Stimulated activated CD4-positive, alpha-beta T cell treated with anti-CD3 and anti-CD28 coated beads, Interleukin-15, amount 100 ng/mL, for 48 hours (primary cell): Measurements from ENCODE around the gene MBLAC1.
"Not testable (repeated sequence)": the region's sequence is repeated elsewhere in the genome, so short reads cannot be mapped to it uniquely, and the experiment has no call there.

Experiments used
- DNase-seq, 2 donors: peaks; one replicate each; pipeline ENCODE4 v3.0.0-alpha.2; 2020; ENCODE audit warnings: low read depth in 2 of 2

MBLAC1 gene

DNA sequence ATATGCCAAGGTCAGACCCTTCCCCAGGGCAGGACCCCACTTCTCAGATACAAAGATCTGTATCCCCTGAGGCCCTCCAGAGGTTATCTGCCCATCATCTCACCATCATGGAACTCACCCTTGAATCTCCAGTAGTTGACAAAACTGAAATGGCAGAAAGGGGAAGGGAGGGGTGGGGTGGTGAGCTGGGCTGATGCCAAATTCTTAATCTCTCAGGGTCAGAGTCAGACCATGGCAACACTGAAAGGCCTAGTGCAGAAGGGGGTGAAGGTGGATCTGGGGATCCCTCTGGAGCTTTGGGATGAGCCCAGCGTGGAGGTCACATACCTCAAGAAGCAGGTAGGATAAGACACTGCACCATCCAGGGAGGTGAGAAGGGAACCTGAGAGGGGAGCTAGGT lies 4.2 kb upstream of the MBLAC1 start:
- no peak for DNase-seq

DNA sequence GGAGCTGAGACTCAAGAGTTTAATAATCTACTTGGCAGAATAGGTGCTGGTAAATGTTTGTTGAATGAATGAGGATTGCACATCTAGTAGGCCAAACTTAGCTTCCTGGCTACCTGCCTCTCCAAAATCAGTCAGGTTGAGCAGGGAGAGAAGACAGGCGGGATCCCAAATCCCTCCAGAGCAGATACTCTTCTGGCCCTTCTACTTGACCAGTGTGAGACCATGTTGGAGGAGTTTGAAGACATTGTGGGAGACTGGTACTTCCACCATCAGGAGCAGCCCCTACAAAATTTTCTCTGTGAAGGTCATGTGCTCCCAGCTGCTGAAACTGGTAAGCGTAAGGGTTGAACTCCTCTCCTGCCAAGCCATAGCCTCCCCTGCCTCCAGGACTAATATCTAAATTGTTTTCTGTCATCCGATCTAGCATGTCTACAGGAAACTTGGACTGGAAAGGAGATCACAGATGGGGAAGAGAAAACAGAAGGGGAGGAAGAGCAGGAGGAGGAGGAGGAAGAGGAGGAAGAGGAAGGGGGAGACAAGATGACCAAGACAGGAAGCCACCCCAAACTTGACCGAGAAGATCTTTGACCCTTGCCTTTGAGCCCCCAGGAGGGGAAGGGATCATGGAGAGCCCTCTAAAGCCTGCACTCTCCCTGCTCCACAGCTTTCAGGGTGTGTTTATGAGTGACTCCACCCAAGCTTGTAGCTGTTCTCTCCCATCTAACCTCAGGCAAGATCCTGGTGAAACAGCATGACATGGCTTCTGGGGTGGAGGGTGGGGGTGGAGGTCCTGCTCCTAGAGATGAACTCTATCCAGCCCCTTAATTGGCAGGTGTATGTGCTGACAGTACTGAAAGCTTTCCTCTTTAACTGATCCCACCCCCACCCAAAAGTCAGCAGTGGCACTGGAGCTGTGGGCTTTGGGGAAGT lies 2.2 kb upstream of the MBLAC1 start:
- no peak for DNase-seq

DNA sequence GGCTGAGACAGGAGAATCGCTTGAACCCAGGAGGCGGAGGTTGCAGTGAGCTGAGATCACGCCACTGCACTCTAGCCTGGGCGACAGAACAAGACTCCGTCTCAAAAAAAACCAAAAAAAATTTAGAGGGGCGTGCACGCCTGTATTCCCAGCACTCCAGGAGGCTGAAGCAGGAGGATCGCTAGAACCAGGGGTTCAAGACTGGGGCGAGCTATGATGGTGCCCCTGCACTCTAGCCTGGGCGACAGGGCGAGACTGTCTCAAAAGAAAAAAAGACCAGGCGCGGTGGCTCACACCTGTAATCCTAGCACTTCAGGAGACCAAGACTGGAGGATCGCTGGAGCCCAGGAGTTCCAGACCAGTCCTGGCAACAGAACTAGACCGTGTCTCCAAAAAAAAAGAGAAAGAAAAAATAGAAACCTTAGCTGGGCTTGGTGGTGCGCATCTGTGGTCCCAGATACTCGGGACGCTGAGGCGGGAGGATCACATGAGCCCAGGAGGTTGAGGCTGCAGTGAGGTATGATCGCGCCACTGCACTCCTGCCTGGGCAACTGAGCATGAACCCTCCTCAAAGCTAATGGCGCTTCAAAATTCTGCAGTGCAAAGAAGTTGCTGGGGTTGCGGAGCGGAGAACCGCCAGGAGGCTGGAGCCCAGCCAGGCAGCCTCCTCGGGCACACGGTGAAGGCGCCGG lies 382 bp upstream of the MBLAC1 start:
- DNase-seq: no peak

DNA sequence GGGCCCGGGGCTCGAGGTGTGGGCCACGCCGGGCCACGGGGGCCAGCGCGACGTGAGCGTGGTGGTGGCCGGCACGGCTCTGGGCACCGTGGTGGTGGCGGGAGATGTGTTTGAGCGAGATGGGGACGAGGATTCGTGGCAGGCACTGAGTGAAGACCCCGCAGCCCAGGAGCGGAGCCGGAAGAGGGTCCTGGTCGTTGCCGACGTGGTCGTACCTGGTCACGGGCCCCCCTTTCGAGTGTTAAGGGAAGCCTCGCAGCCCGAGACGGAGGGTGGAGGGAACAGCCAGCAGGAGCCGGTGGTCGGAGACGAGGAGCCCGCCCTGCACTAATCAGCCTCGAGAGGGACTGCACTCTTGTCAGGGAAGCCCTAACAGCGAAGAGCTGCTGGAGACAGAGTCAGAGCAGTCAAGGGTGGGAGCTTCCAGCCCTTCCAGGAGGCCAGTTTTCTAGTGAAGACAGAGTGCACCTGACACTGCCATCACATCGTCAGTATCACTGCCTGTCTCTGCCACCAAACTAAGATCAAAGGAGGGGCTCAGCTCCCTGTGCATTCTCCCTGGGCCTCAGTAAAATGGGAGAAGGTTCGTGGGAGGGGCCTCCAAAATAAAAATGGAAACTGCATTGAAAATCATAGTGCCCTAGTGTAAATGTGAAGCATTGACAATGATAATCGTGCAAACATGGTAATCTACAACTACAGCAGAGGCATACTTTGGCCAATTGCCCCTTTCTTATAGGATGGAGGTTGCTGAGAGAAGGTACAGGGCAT lies 1.3 kb downstream of the MBLAC1 start:
- no peak for DNase-seq

DNA sequence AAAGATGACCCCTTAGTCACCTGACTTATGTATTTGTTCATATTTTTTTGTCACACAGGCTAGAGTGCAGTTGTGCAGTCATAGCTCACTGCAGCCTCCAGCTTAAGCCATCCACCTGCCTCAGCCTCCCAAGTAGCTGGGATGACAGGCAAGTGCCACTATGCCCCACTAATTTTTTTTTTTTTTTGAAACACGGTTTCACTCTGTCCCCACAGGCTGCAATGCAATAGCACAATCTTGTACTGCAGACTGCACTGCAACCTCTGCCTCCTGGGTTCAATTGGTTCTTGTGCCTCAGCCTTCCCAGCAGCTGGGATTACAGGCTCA lies 1.8 kb downstream of the MBLAC1 start:
- DNase-seq: no peak

DNA sequence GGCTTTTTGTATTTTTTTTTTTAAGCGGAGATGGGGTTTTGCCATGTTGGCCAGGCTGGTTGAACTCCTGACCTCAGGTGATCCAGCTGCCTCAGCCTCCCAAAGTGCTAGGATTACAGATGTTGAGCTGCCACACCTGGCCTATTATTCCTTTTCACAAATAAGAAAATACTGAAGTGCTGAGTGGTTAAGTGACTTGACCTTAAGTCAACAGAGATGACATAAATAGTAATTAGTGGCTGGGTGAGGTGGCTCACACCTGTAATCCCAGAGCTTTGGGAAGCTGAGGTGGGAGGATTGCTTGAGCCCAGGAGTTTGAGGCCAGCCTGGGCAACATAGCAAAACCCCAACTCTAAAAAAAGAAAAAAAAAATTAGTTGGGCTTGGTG lies 3.4 kb downstream of the MBLAC1 start:
- not testable (repeated sequence) for DNase-seq

DNA sequence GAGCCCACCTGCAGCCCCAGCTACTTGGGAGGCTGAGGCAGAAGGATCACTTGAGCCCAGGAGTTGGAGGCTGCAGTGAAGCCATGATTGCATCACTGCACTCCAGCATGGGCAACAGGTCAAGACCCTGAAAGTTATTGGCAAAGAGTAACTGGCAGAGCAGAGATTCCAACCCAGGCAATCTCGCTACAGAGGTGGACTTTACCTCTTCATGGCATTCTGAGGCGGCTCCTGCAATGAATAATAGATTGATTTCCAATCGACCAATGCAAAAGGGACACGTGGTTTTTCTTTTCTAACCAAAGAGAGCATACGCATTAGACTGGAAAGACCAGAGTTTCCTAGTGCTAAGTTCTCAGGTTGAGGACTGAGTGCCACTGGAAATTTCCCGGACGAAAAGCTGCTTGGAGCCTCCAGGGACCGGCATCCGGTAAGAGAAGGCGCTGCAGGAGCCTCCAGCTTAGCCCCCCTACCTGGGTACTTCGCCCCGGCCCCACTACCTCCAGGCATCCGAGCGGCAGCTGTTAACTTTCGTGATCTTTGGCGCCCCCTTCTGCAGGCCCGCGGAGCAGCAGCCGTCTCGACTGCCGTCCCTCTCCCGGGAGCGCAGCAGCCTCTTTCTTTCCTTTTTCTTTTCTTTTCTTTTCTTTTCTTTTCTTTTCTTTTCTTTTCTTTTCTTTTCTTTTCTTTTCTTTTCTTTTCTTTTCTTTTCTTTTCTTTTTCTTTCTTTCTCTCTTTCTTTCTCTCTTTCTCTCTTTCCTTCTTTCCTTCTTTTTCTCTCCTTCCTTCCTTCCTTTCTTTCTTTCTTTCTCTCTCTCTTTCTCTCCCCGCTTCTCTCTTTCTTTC lies 4.1 kb downstream of the MBLAC1 start:
- peak; percentile 66 to 83 for DNase-seq

DNA sequence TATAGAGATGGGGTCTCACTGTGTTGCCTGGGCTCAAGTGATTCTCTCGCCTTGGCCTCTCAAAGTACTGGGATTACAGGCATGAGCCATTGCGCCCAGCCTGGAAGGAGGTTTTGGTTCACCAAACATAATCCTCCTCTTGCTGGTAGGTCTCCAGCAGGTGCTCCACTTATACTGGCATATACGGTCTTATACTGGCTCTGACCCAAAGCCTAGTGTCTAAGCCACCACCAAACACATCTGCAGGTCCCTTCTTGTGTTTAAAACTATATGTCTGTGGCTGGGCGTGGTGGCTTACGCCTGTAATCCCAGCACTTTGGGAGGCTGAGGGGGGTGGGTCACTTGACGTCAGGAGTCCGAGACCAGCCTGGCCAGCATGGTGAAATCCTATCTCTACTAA lies 5.4 kb downstream of the MBLAC1 start:
- no peak for DNase-seq

DNA sequence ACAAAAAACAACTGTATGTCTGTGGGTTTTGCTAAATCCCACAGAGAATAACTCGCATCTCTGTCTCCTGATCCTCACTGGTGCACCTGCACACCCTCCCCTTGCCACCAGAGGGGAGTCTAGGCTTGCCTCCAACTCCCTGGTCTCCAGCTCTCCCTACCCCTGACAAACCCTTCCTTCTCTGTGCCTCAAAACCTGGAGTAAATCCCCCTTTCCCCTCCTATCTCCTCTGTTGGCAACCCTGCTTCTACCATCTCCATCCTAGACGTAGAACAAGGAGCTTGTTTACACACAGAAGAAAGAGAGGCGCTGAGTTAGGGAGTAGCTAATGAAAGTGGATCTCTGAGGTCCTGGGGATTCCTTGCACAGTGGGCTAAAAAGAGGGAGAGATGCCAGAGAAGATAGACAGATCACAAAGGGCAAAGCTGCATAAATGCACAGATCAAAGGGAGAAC lies 6.0 kb downstream of the MBLAC1 start:
- peak; percentile 45 to 64 for DNase-seq

DNA sequence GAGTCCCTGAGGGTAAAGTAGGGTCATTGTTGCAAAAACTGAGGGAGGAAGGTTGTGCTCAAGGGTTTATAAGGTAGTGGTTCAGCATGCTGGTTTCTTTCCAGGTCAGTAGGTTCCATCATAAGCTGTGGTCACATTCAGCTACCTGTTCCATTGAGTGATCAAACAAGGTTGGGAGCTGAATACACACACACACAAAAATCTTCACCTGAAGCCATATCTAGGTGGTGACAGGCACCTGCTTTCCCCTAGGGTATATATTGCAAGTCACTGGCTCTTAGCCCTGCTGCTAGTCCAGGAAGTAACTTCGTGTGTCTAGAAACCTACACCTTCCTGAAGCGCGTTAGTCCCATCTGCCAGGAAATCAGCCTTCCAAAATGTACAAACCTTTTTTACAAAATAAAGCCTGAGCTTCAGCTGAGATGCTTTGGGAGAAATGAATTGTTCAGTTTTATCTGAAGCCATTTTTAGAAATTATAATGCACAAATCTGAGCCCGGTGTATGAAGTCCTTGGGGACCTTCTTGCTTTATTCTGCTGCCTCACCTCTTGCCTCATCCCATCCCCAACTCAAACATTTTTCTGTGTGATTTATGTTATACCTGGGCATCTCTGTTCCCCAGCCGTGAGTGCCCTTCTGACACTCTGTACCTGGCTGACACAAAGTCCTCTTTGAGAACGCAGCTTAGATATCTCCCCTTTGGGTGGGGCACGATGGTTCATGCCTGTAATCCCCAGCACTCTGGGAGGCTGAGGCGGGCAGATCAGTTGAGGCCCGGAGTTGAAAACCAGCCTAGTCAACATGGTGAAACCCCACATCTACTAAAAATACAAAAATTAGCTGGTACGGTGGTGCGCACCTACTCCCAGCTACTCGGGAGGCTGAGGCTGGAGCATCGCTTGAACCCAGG lies 11.3 kb downstream of the MBLAC1 start:
- no peak for DNase-seq

DNA sequence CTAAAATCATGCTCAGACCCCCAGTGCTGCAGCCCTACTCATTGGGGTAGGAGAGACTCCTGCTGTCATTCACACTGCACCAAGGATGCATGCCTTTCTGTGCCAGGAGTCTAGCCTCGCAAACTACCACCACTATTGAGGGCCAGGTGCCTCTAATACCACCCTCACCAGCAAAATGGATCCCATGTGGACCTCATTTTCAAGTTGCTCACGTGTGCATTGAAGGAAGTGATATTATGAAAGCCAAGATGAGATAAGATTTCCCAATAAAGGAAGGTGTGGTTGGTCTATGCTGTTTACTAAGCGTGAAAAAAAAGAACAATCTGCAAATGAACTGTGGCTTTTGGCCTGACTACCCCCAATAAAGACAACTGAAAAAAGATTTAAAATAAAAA lies 14.8 kb downstream of the MBLAC1 start:
- DNase-seq: no peak

DNA sequence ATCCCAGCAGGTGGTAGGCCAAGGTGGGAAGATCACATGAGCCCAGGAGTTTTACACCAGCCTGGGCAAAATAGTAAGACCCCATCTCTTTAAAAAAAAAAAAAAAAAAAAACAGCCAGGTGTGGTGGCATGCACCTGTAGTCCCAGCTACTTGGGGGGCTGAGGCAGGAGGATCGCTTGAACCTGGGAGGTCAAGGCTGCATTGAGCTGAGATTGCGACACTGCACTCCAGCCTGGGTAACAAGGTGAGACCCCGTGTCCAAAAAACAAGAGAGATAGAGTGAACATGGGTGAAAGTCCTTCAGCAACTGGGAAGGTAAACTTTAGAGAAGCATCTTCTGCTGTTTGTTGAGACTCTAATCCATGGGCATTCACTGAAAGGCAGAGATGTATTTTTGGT lies 15.7 kb downstream of the MBLAC1 start:
- no peak for DNase-seq

DNA sequence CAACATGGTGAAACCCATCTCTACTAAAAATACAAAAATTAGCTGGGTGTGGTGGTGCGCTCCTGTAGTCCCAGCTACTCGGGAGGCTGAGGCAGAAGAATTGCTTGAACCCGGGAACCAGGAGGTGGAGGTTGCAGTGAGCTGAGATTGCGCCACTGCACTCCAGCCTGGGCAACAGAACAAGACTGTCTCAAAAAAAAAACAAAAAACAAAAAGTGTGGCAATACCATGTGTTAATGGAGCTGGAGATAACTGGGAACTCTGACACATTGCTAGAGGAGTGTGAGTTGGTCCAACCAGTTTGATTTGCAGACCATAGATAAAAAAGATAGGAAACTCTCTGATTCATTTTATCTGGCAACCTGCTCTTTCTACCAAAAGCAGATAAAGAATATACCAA lies 19.6 kb downstream of the MBLAC1 start:
- DNase-seq: not testable (repeated sequence)

DNA sequence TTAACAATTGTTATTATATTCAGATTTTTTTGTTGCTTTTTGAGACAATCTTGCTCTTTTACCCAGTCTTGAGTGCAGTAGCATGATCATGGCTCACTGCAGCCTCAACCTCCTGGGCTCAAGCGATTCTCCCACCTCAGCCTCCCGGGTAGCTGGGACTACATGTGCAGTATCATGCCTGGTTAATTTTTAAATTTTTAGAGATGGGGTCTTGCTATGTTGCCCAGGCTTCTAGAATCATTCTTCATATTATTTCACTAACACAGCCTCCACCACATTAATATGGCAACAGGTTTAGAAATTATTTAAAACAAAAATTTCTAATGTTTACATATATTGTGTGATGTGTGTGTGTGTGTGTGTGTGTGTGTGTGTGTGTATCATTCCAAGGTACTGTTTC lies 20.5 kb downstream of the MBLAC1 start:
- no peak for DNase-seq

DNA sequence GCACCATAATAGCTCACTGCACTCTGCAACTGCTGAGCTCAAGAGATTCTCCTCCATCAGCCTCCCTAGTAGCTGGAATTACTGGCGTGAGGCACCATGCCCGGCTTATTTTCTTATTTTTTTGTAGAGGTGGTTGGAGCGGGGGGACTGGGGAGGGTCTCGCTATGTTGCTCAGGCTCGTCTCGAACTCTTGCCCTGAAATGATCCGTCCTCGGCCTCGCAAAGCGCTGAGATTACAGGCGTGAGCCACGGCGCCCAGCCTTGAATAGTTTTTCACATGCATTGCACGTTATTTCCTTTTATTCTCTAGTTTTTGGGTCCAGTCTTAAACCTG lies 21.4 kb downstream of the MBLAC1 start:
- no peak for DNase-seq

DNA sequence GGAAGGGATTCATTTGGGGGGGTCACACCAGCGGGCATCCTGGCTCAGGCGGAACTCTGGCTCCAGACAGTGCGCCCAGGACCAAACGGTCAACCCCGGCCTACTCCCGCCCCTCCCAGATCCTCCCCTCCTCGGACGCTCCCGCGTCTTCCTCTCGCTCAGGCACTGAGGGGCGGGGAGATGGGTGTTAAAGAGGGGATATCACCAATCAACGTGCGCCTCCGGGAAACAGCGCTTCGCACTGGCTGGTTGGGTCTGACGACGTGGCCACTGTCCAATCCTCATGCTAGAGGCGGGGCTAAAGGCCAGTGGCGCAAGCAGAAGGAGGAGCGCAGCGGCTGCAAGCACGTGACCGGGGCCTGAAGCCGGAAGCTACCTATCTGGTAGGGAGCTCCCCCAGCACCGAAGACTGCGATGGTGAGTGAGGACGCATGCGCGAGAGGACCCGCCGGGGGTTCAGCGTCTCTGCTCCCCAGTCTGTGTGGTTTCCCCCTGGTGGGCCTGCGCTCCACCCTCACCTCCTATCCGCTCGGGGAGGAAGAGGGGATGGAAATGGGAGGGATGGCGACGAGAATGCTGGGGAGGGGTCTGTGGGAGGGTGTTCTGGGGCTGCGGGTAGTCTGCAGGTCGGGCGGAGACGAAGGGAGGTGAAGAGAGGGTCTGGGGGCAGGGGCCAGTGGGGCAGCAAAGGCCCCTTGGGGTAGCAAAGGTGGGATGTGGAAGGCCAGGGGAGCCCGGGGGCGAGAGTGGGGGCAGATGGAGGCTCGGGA lies 22.0 kb downstream of the MBLAC1 start, which contains the start of gene LAMTOR4:
Gene LAMTOR4, plus strand, starts transcription at position 360 of the 770 bp plus-strand sequence. Its CDS starts 55 bp downstream, at position 415.
- DNase-seq: peak; percentile 98

DNA sequence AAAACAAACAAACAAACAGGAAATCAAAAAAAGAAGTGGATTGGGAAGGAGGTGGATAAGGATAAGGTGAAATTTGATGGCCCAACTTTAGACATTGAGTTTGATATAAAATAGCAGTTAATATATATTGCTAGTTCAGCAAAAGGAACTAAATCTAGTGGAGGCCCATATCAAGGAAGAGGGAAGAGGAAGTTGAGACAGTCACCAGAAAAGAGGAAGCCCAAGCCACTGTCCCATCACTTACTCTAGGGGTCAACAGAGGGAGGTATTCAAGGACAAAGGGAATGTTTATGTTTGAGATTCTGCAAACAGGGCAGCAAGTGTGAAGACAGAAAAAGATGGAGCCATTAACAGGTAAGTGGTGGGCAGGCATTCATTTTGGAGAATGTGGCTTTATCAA lies 25.6 kb downstream of the MBLAC1 start:
- no peak for DNase-seq

DNA sequence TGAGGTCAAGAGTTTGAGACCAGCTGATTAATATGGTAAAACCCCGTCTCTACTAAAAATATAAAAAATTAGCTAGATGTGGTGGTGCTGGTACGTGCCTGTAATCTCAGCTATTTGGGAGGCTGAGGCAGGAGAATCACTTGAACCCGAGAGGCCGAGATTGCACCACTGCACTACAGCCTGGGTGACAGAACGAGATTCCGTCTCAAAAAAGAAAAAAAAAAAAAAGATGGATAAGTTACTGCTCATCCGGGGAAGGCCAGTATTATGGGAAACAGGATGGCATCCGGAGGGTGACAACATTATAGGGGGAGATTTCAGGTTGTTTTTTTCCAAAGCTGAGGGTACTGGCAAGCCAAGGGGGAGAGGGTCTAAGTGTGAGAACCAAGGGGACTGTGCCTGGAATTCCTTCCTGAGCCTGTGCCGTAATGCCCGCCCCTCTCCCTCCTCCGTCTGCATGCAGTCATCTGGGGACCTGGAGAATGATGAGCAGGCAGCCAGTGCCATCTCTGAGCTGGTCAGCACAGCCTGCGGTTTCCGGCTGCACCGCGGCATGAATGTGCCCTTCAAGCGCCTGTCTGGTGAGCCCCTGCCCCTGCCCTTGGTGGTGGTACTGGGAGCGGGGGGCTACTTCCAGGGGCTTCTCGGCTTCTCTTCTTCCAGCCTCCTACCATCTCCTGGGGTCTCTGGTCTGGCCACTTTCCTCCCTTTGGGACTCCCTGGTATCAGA lies 26.3 kb downstream of the MBLAC1 start:
- DNase-seq: no peak
